ENCODE data around the gene PRDM12.

DNA sequence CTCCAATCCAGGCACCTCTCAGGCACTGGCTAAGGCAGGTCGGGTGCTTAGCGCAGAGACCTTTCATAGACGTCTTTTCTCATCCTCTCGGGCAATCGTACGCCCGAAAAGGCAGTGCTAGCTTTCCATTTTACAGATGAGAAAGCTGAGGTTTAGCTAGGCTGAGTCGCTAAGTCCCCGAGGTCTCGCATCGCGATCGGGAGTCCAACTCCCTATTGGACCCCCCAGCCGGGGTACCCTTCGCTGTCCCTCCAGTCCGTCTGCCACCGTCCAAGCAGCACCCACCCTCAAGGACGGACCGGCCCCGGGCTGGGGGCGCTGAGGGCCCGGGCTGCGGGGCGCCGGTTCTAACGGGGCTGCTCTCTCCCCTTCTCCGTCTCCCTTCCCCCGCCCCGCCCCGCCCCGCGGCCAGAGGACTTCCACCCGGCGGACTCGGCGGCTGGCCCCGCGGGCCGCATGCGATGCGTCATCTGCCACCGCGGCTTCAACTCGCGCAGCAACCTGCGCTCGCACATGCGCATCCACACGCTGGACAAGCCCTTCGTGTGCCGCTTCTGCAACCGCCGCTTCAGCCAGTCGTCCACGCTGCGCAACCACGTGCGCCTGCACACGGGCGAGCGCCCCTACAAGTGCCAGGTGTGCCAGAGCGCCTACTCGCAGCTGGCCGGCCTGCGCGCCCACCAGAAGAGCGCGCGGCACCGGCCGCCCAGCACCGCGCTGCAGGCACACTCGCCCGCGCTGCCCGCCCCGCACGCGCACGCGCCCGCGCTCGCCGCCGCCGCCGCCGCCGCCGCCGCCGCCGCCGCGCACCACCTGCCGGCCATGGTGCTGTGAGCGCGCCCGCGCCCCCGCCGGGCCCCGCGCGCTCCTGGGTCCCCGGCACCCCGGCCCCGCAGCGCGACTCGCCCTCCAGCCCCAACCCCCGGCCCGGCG, 16.7 kb downstream of the PRDM12 start:
- no peak for TF ChIP-seq CTCF (IDR thresholded peaks at IDR 0.05; ENCODE audit: low read depth, low read length, poor library complexity, severe bottlenecking)
- TF ChIP-seq EZH2phosphoT487 (IDR thresholded peaks at IDR 0.05; ENCODE audit: borderline replicate concordance, low read length): no peak

All from DOHH2 (cell line).